ENCODE measurements around the gene OSBPL2. TPM values are rescaled to one million over a fixed set of nuclear protein-coding genes. Genes with fewer than 3 reads are reported as not detected.
A peak's percentile ranks its signal among the peaks of the same experiment; 100 is the strongest.

OSBPL2 gene
- total and polyA plus RNA-seq, 2 donors (not counting 1 experiment from before 2014, with no cell fraction given) = 13.3 to 27.9 TPM

- H3K79me2 ChIP-seq (ENCODE audit: control insufficient read depth, insufficient read depth, low read length) = peaks cover 3% of the 10 kb centered on the region
- peaks cover 2% of the 10 kb centered on the region for H3K4me1 ChIP-seq (ENCODE audit: control insufficient read depth, extremely low read depth, insufficient read depth, low read length)
- H3K9me3 ChIP-seq (ENCODE audit: control insufficient read depth, insufficient read depth, low read depth, low read length) = no peaks in the 10 kb centered on the region
- DNase-seq (ENCODE audit: low read depth in 2 of 2) = no peak
- H4K20me1 ChIP-seq (ENCODE audit: control insufficient read depth, extremely low read depth, insufficient read depth, low read length) = no peaks in the 10 kb centered on the region
- H3K4me2 ChIP-seq (ENCODE audit: extremely low read depth, insufficient read depth, low read length) = no peak overlapping the region
- TF ChIP-seq EZH2 (IDR thresholded peaks at IDR 0.05; ENCODE audit: low read length, missing control alignments) (no peak), CTCF (conservative IDR thresholded peaks at IDR 0.05 in 1 of 2, IDR thresholded peaks at IDR 0.05 in 1 of 2; ENCODE audit: low read depth in 1 of 2, low read length in 2 of 2) (no peak)
- no peaks in the 10 kb centered on the region for H3K27me3 ChIP-seq (ENCODE audit: control insufficient read depth, insufficient read depth, low read length)
- no peak overlapping the region for H3K9ac ChIP-seq (ENCODE audit: insufficient read depth, low read length)
- H3K27ac ChIP-seq (ENCODE audit: insufficient read depth, low read length) = no peak overlapping the region
- H3K36me3 ChIP-seq (ENCODE audit: control insufficient read depth, insufficient read depth, low read length) = peaks cover 5% of the 10 kb centered on the region
- H2AFZ ChIP-seq (ENCODE audit: low read length) = no peak overlapping the region
- no peak overlapping the region for H3K4me3 ChIP-seq (replicated peaks in 1 of 4; ENCODE audit: control extremely low read depth in 1 of 4, insufficient read depth in 1 of 4, low read depth in 3 of 4, low read length in 4 of 4)
Observed at GRCh38 chr20:62255976-62256375, 17.7 kb downstream of the OSBPL2 start.

GRCh38 chr20:62258499-62259293 lies 20.4 kb downstream of the OSBPL2 start:
- H3K9ac ChIP-seq (ENCODE audit: insufficient read depth, low read length) = no peak overlapping the region
- H2AFZ ChIP-seq (ENCODE audit: low read length) = no peak overlapping the region
- no peak for TF ChIP-seq CTCF (conservative IDR thresholded peaks at IDR 0.05 in 1 of 2, IDR thresholded peaks at IDR 0.05 in 1 of 2; ENCODE audit: low read depth in 1 of 2, low read length in 2 of 2)
- no peaks in the 10 kb centered on the region for H3K79me2 ChIP-seq (ENCODE audit: control insufficient read depth, insufficient read depth, low read length)
- peaks cover 7% of the 10 kb centered on the region for H3K36me3 ChIP-seq (ENCODE audit: control insufficient read depth, insufficient read depth, low read length)
- no peaks in the 10 kb centered on the region for H4K20me1 ChIP-seq (ENCODE audit: control insufficient read depth, extremely low read depth, insufficient read depth, low read length)
- DNase-seq (ENCODE audit: low read depth in 2 of 2) = peak; percentile 65 to 80
- H3K9me3 ChIP-seq (ENCODE audit: control insufficient read depth, insufficient read depth, low read depth, low read length) = no peaks in the 10 kb centered on the region
- peaks cover 2% of the 10 kb centered on the region for H3K4me1 ChIP-seq (ENCODE audit: control insufficient read depth, extremely low read depth, insufficient read depth, low read length)
- no peaks in the 10 kb centered on the region for H3K27me3 ChIP-seq (ENCODE audit: control insufficient read depth, insufficient read depth, low read length)
- H3K4me2 ChIP-seq (ENCODE audit: extremely low read depth, insufficient read depth, low read length) = no peak overlapping the region
- H3K27ac ChIP-seq (ENCODE audit: insufficient read depth, low read length) = no peak overlapping the region
- no peak overlapping the region for H3K4me3 ChIP-seq (replicated peaks in 1 of 4; ENCODE audit: control extremely low read depth in 1 of 4, insufficient read depth in 1 of 4, low read depth in 3 of 4, low read length in 4 of 4)

GRCh38 chr20:62259294-62259565 lies 20.9 kb downstream of the OSBPL2 start:
- no peak overlapping the region for H3K4me3 ChIP-seq (replicated peaks in 1 of 4; ENCODE audit: control extremely low read depth in 1 of 4, insufficient read depth in 1 of 4, low read depth in 3 of 4, low read length in 4 of 4)
- peaks cover 7% of the 10 kb centered on the region for H3K36me3 ChIP-seq (ENCODE audit: control insufficient read depth, insufficient read depth, low read length)
- no peak overlapping the region for H3K4me2 ChIP-seq (ENCODE audit: extremely low read depth, insufficient read depth, low read length)
- TF ChIP-seq EZH2 (IDR thresholded peaks at IDR 0.05; ENCODE audit: low read length, missing control alignments) (no peak), CTCF (conservative IDR thresholded peaks at IDR 0.05 in 1 of 2, IDR thresholded peaks at IDR 0.05 in 1 of 2; ENCODE audit: low read depth in 1 of 2, low read length in 2 of 2) (no peak)
- H3K27me3 ChIP-seq (ENCODE audit: control insufficient read depth, insufficient read depth, low read length) = no peaks in the 10 kb centered on the region
- no peak overlapping the region for H3K9ac ChIP-seq (ENCODE audit: insufficient read depth, low read length)
- H3K27ac ChIP-seq (ENCODE audit: insufficient read depth, low read length) = no peak overlapping the region
- peaks cover 2% of the 10 kb centered on the region for H3K4me1 ChIP-seq (ENCODE audit: control insufficient read depth, extremely low read depth, insufficient read depth, low read length)
- no peak overlapping the region for H2AFZ ChIP-seq (ENCODE audit: low read length)
- no peaks in the 10 kb centered on the region for H3K9me3 ChIP-seq (ENCODE audit: control insufficient read depth, insufficient read depth, low read depth, low read length)
- no peaks in the 10 kb centered on the region for H4K20me1 ChIP-seq (ENCODE audit: control insufficient read depth, extremely low read depth, insufficient read depth, low read length)
- no peak for DNase-seq (ENCODE audit: low read depth in 2 of 2)
- no peaks in the 10 kb centered on the region for H3K79me2 ChIP-seq (ENCODE audit: control insufficient read depth, insufficient read depth, low read length)
